Measurements from ENCODE around the gene TPM3.

Gene TPM3

GRCh38 chr1:154171880-154172279 is 20.0 kb downstream of the TPM3 start:
- H2BK120ac ChIP-seq (ENCODE audit: low read depth, low read length) = no peak overlapping the region
- H4K91ac ChIP-seq (ENCODE audit: low read depth, low read length, poor library complexity) = no peak overlapping the region
- peaks cover 38 to 96% of the 10 kb centered on the region in 2 donors for H3K36me3 ChIP-seq (replicated peaks in 1 of 2; ENCODE audit: control insufficient read depth in 2 of 2, insufficient read depth in 2 of 2, low read length in 2 of 2)
- H3K9ac ChIP-seq (ENCODE audit: low read depth, low read length, poor library complexity) = no peak overlapping the region
- no peaks in the 10 kb centered on the region for H3K79me1 ChIP-seq (ENCODE audit: low read depth, low read length)
- no peak overlapping the region for H3K18ac ChIP-seq (ENCODE audit: low read length)
- H2AK5ac ChIP-seq (ENCODE audit: low read depth, low read length) = no peak overlapping the region
- H3K4me3 ChIP-seq (ENCODE audit: low read length in 2 of 2) = no peak overlapping the region
- H4K8ac ChIP-seq (ENCODE audit: low read depth, low read length) = no peak overlapping the region
- H2AFZ ChIP-seq (ENCODE audit: low read length) = no peak overlapping the region
- no peaks in the 10 kb centered on the region for H3K9me3 ChIP-seq (replicated peaks in 1 of 2; ENCODE audit: control insufficient read depth in 2 of 2, insufficient read depth in 1 of 2, low read depth in 1 of 2, low read length in 2 of 2)
- H3K14ac ChIP-seq (ENCODE audit: low read length) = no peak overlapping the region
- H3K23ac ChIP-seq (ENCODE audit: low read depth, low read length, poor library complexity) = no peak overlapping the region
- H3K27ac ChIP-seq (replicated peaks; ENCODE audit: low read length) = no peak overlapping the region
- no peak overlapping the region for H3K4me2 ChIP-seq (ENCODE audit: insufficient read depth, low read length, poor library complexity, severe bottlenecking)
- no peak overlapping the region for H2BK12ac ChIP-seq (ENCODE audit: low read length)
- H3K4ac ChIP-seq (ENCODE audit: low read length) = no peak overlapping the region
- no peak overlapping the region for H2BK15ac ChIP-seq (ENCODE audit: low read length)
- no peak for DNase-seq (ENCODE audit: low spot score)
- H3K27me3 ChIP-seq (ENCODE audit: control insufficient read depth in 3 of 3, insufficient read depth in 3 of 3, low read depth in 1 of 3, low read length in 3 of 3) = no peaks in the 10 kb centered on the region
- no peak overlapping the region for H2BK5ac ChIP-seq (ENCODE audit: low read length)
- H3K4me1 ChIP-seq (ENCODE audit: control insufficient read depth in 2 of 2, insufficient read depth in 1 of 2, low read depth in 1 of 2, low read length in 2 of 2) = no peaks in the 10 kb centered on the region
- no CpG with 5 or more reads among the region's 5 CpGs for WGBS, 2 donors (ENCODE audit: extremely low coverage in 2 of 2, insufficient read length in 2 of 2, insufficient replicate concordance in 1 of 2)

- Histone ChIP-seq H3K23ac (ENCODE audit: low read depth, low read length, poor library complexity) (no peak overlapping the region), H3K27me3 (ENCODE audit: control insufficient read depth in 3 of 3, insufficient read depth in 3 of 3, low read depth in 1 of 3, low read length in 3 of 3) (no peaks in the 10 kb centered on the region), H3K27ac (replicated peaks; ENCODE audit: low read length) (no peak overlapping the region), H3K4ac (ENCODE audit: low read length) (no peak overlapping the region), H3K18ac (ENCODE audit: low read length) (no peak overlapping the region), H3K36me3 (replicated peaks in 1 of 2; ENCODE audit: control insufficient read depth in 2 of 2, insufficient read depth in 2 of 2, low read length in 2 of 2) (peaks cover 40 to 96% of the 10 kb centered on the region in 2 donors), H2AK5ac (ENCODE audit: low read depth, low read length) (no peak overlapping the region), H3K9me3 (replicated peaks in 1 of 2; ENCODE audit: control insufficient read depth in 2 of 2, insufficient read depth in 1 of 2, low read depth in 1 of 2, low read length in 2 of 2) (no peaks in the 10 kb centered on the region), H2BK15ac (ENCODE audit: low read length) (no peak overlapping the region), H2BK120ac (ENCODE audit: low read depth, low read length) (no peak overlapping the region), H3K14ac (ENCODE audit: low read length) (no peak overlapping the region), H3K4me3 (ENCODE audit: low read length in 2 of 2) (no peak overlapping the region), H3K4me1 (ENCODE audit: control insufficient read depth in 2 of 2, insufficient read depth in 1 of 2, low read depth in 1 of 2, low read length in 2 of 2) (no peaks in the 10 kb centered on the region), H3K4me2 (ENCODE audit: insufficient read depth, low read length, poor library complexity, severe bottlenecking) (no peak overlapping the region), H4K91ac (ENCODE audit: low read depth, low read length, poor library complexity) (no peak overlapping the region), H2BK12ac (ENCODE audit: low read length) (no peak overlapping the region), H4K8ac (ENCODE audit: low read depth, low read length) (no peak overlapping the region), H3K9ac (ENCODE audit: low read depth, low read length, poor library complexity) (no peak overlapping the region), H3K79me1 (ENCODE audit: low read depth, low read length) (no peaks in the 10 kb centered on the region), H2BK5ac (ENCODE audit: low read length) (no peak overlapping the region), H2AFZ (ENCODE audit: low read length) (no peak overlapping the region)
- no CpG with 5 or more reads among the region's 4 CpGs for WGBS, 2 donors (ENCODE audit: extremely low coverage in 2 of 2, insufficient read length in 2 of 2, insufficient replicate concordance in 1 of 2)
- DNase-seq (ENCODE audit: low spot score) = no peak
Observed at GRCh38 chr1:154171223-154171583, 20.7 kb downstream of the TPM3 start.

- Histone ChIP-seq H2BK120ac (ENCODE audit: low read depth, low read length) (no peak overlapping the region), H3K9me3 (replicated peaks in 1 of 2; ENCODE audit: control insufficient read depth in 2 of 2, insufficient read depth in 1 of 2, low read depth in 1 of 2, low read length in 2 of 2) (no peaks in the 10 kb centered on the region), H2AK5ac (ENCODE audit: low read depth, low read length) (no peak overlapping the region), H3K4me2 (ENCODE audit: insufficient read depth, low read length, poor library complexity, severe bottlenecking) (no peak overlapping the region), H3K27ac (replicated peaks; ENCODE audit: low read length) (no peak overlapping the region), H4K8ac (ENCODE audit: low read depth, low read length) (no peak overlapping the region), H3K9ac (ENCODE audit: low read depth, low read length, poor library complexity) (no peak overlapping the region), H4K91ac (ENCODE audit: low read depth, low read length, poor library complexity) (no peak overlapping the region), H3K27me3 (ENCODE audit: control insufficient read depth in 3 of 3, insufficient read depth in 3 of 3, low read depth in 1 of 3, low read length in 3 of 3) (no peaks in the 10 kb centered on the region), H3K14ac (ENCODE audit: low read length) (no peak overlapping the region), H2AFZ (ENCODE audit: low read length) (no peak overlapping the region), H2BK12ac (ENCODE audit: low read length) (no peak overlapping the region), H2BK15ac (ENCODE audit: low read length) (no peak overlapping the region), H3K4me3 (ENCODE audit: low read length in 2 of 2) (no peak overlapping the region), H3K23ac (ENCODE audit: low read depth, low read length, poor library complexity) (no peak overlapping the region), H3K36me3 (replicated peaks in 1 of 2; ENCODE audit: control insufficient read depth in 2 of 2, insufficient read depth in 2 of 2, low read length in 2 of 2) (peaks cover 37 to 96% of the 10 kb centered on the region in 2 donors), H3K79me1 (ENCODE audit: low read depth, low read length) (no peaks in the 10 kb centered on the region), H3K4me1 (ENCODE audit: control insufficient read depth in 2 of 2, insufficient read depth in 1 of 2, low read depth in 1 of 2, low read length in 2 of 2) (no peaks in the 10 kb centered on the region), H3K18ac (ENCODE audit: low read length) (no peak overlapping the region), H2BK5ac (ENCODE audit: low read length) (no peak overlapping the region), H3K4ac (ENCODE audit: low read length) (no peak overlapping the region)
- DNase-seq (ENCODE audit: low spot score) = no peak
Observed at GRCh38 chr1:154170547-154171222, 21.2 kb downstream of the TPM3 start.

GRCh38 chr1:154167461-154167860 is 24.4 kb downstream of the TPM3 start:
- Histone ChIP-seq H3K36me3 (replicated peaks in 1 of 2; ENCODE audit: control insufficient read depth in 2 of 2, insufficient read depth in 2 of 2, low read length in 2 of 2) (peaks cover 43 to 99% of the 10 kb centered on the region in 2 donors), H3K4ac (ENCODE audit: low read length) (no peak overlapping the region), H3K4me3 (ENCODE audit: low read length in 2 of 2) (no peak overlapping the region), H3K79me1 (ENCODE audit: low read depth, low read length) (no peaks in the 10 kb centered on the region), H2BK5ac (ENCODE audit: low read length) (no peak overlapping the region), H2AK5ac (ENCODE audit: low read depth, low read length) (no peak overlapping the region), H2BK12ac (ENCODE audit: low read length) (no peak overlapping the region), H3K4me2 (ENCODE audit: insufficient read depth, low read length, poor library complexity, severe bottlenecking) (no peak overlapping the region), H3K18ac (ENCODE audit: low read length) (no peak overlapping the region), H3K14ac (ENCODE audit: low read length) (no peak overlapping the region), H4K91ac (ENCODE audit: low read depth, low read length, poor library complexity) (no peak overlapping the region), H3K9me3 (replicated peaks in 1 of 2; ENCODE audit: control insufficient read depth in 2 of 2, insufficient read depth in 1 of 2, low read depth in 1 of 2, low read length in 2 of 2) (no peaks in the 10 kb centered on the region), H3K9ac (ENCODE audit: low read depth, low read length, poor library complexity) (no peak overlapping the region), H3K27me3 (ENCODE audit: control insufficient read depth in 3 of 3, insufficient read depth in 3 of 3, low read depth in 1 of 3, low read length in 3 of 3) (no peaks in the 10 kb centered on the region), H2AFZ (ENCODE audit: low read length) (no peak overlapping the region), H2BK15ac (ENCODE audit: low read length) (no peak overlapping the region), H3K23ac (ENCODE audit: low read depth, low read length, poor library complexity) (no peak overlapping the region), H3K27ac (replicated peaks; ENCODE audit: low read length) (no peak overlapping the region), H2BK120ac (ENCODE audit: low read depth, low read length) (no peak overlapping the region), H3K4me1 (ENCODE audit: control insufficient read depth in 2 of 2, insufficient read depth in 1 of 2, low read depth in 1 of 2, low read length in 2 of 2) (no peaks in the 10 kb centered on the region), H4K8ac (ENCODE audit: low read depth, low read length) (no peak overlapping the region)
- DNase-seq (ENCODE audit: low spot score) = no peak
